HepG2 (cell line): ENCODE measurements around the gene CEBPG. TPM values are rescaled to one million over a fixed set of nuclear protein-coding genes. Genes with fewer than 3 reads are reported as not detected.

Experiments
- ATAC-seq: fragments of 200-7000 bp; cut with Tn5 transposase; 3 replicates; pipeline ENCODE4 v1.9.1; 2020; ENCODE audit warnings: mild to moderate bottlenecking, moderate library complexity
- BruUV-seq: library from RNA; stranded (reverse); fragments of 400-500 nt; replicated peaks from 2 replicates; lab custom pipeline; 2021; lab: Mats Ljungman, UMichigan
- CTCF ChIA-PET: fragments of 300-600 bp; formaldehyde crosslinking; extraction: SDS; loops from one replicate; lab custom pipeline; 2021; ENCODE audit warnings: low total read pairs, inconsistent platforms, low intra/inter-chr PET ratio; lab: Yijun Ruan, JAX
- POLR2A ChIA-PET: fragments of 350-600 bp; sonication (Branson Sonifier 250); formaldehyde crosslinking; loops from one replicate; lab custom pipeline; 2020; ENCODE audit warnings: antibody characterized with exemption, inconsistent platforms; lab: Yijun Ruan, JAX
- DNase-seq: peaks from one replicate; pipeline ENCODE4 v3.0.0-alpha.2; 2015; ENCODE audit warnings: low spot score
- FAIRE-seq: peaks from 3 replicates; lab custom pipeline; 2011; peaks lifted over from hg19 to GRCh38; lab: Jason Lieb, UNC
- H2AFZ ChIP-seq: one replicate; pipeline ENCODE4 v1.6.1; 2011; ENCODE audit warnings: low read length, inconsistent platforms
- H3K27ac ChIP-seq: fragments of 300-600 bp; 3 replicates; pipeline ENCODE4 v1.8.0; 2011; ENCODE audit warnings: mixed run types, mild to moderate bottlenecking, mixed read lengths, low read length, inconsistent platforms; ENCODE audit not compliant: insufficient read depth; ENCODE audit errors: extremely low read length
- H3K27me3 ChIP-seq, 2 experiments: fragments of 200-600 bp in 1 of 2; 2 replicates in 1 of 2; 3 replicates in 1 of 2; pipeline versions ENCODE4 v1.6.0 to v1.8.0; 2011; ENCODE audit warnings: low read length in 2 of 2, mild to moderate bottlenecking in 2 of 2, moderate library complexity in 2 of 2, inconsistent platforms in 1 of 2; ENCODE audit not compliant: insufficient read depth in 2 of 2, control insufficient read depth in 1 of 2
- H3K36me3 ChIP-seq, 2 experiments: fragments of 200-600 bp in 1 of 2; replicated peaks in 1 of 2; 2 replicates in 1 of 2; 3 replicates in 1 of 2; pipeline versions ENCODE4 v1.5.1 to v1.8.0; 2011; ENCODE audit warnings: low read length in 2 of 2, inconsistent platforms in 1 of 2; ENCODE audit not compliant: insufficient read depth in 2 of 2, control insufficient read depth in 1 of 2
- H3K4me1 ChIP-seq: 2 replicates; pipeline ENCODE4 v1.5.1; 2012; ENCODE audit warnings: low read length, inconsistent platforms; ENCODE audit not compliant: insufficient read depth
- H3K4me2 ChIP-seq: 2 replicates; pipeline ENCODE4 v1.6.0; 2011; ENCODE audit warnings: low read depth, low read length, inconsistent platforms
- H3K4me3 ChIP-seq, 3 experiments: fragments of 200-600 bp in 1 of 3; sonication (generic), shearing (Covaris generic) in 1 of 3; replicated peaks in 1 of 3; 2 replicates each; pipeline ENCODE4 v1.5.1; 2011 to 2016; ENCODE audit warnings: low read length in 3 of 3, inconsistent platforms in 2 of 3, low read depth in 2 of 3, mild to moderate bottlenecking in 2 of 3, control low read depth in 1 of 3, mixed read lengths in 1 of 3; ENCODE audit not compliant: insufficient read depth in 1 of 3
- H3K79me2 ChIP-seq: one replicate; pipeline ENCODE4 v1.6.1; 2011; ENCODE audit warnings: low read length, inconsistent platforms; ENCODE audit not compliant: insufficient read depth
- H3K9ac ChIP-seq: 2 replicates; pipeline ENCODE4 v1.6.0; 2011; ENCODE audit warnings: mild to moderate bottlenecking, low read depth, low read length, inconsistent platforms; ENCODE audit not compliant: insufficient read depth
- H3K9me3 ChIP-seq: 2 replicates; pipeline ENCODE4 v1.5.1; 2012; ENCODE audit warnings: mild to moderate bottlenecking, low read length
- H4K20me1 ChIP-seq: 2 replicates; pipeline ENCODE4 v1.6.0; 2011; ENCODE audit warnings: inconsistent platforms, mild to moderate bottlenecking, low read length, moderate library complexity; ENCODE audit not compliant: insufficient read depth
- RBAK ChIP-seq: sonication (generic); formaldehyde crosslinking; IDR thresholded peaks from 2 replicates; pipeline ENCODE4 v1.5.1; 2020; ENCODE audit warnings: mild to moderate bottlenecking, missing genetic modification reagents
- TARDBP ChIP-seq: sonication (generic); formaldehyde crosslinking; IDR thresholded peaks from 2 replicates; pipeline ENCODE4 v1.8.0; 2022; ENCODE audit warnings: mild to moderate bottlenecking, missing genetic modification reagents
- ZNF232 ChIP-seq: sonication (generic); formaldehyde crosslinking; IDR thresholded peaks from 2 replicates; pipeline ENCODE4 v1.4.0; 2020; ENCODE audit warnings: missing genetic modification reagents, borderline replicate concordance
- WGBS: methylation state at CpG from one replicate; pipeline ENCODE4 v1.1.6; 2017; ENCODE audit warnings: low lambda C conversion rate; 5-methylcytosine and 5-hydroxymethylcytosine counted together
- in situ Hi-C: cut with HindIII; loops from 2 replicates; pipeline ENCODE4 v1.10.0; 2017; ENCODE audit warnings: low pct_unique_long_range_greater_than_20kb; ENCODE audit not compliant: extremely low pct_ligation_motif_present
- intact Hi-C: fragments of 100-400 bp; cut with micrococcal nuclease; formaldehyde crosslinking; loops from one replicate; pipeline ENCODE4 v1.10.0; 2022; ENCODE audit not compliant: unreplicated experiment
- polyA plus RNA-seq, 8 experiments: library from polyadenylated mRNA; depleted of rRNA in 3 of 8; stranded (reverse) in 7 of 8; unstranded in 1 of 8; fragments of >200 nt; fragmentation: Illumina TruSeq in 4 of 8; extraction: Trizol in 4 of 8; gene quantifications; 2 replicates each; pipeline versions ENCODE4 v1.2.1 to v1.2.3, GENCODE V29; 2011 to 2016; ENCODE audit warnings: low read depth in 4 of 8, missing spikeins in 1 of 8, mixed read lengths in 1 of 8; ENCODE audit not compliant: insufficient read depth in 1 of 8
- total RNA-seq, 5 experiments: library from RNA; depleted of rRNA; stranded (reverse); fragments of >200 nt; fragmentation: Illumina TruSeq; extraction: Trizol; gene quantifications; 2 replicates each; pipeline ENCODE4 v1.2.3, GENCODE V29; 2016; ENCODE audit warnings: low read depth in 1 of 5
- TF ChIP-seq, protein P1 (sequence below): IDR thresholded peaks from 2 replicates; pipeline ENCODE4 v1.6.1; 2016; ENCODE audit warnings: missing compliant biosample characterization, missing genetic modification reagents, borderline replicate concordance

The CEBPG gene
- total and polyA plus RNA-seq, 2 of the 13 experiments (the other 11 are each of a cell fraction or from before 2014, with no cell fraction given) = 25.7 to 34.3 TPM

DNA sequence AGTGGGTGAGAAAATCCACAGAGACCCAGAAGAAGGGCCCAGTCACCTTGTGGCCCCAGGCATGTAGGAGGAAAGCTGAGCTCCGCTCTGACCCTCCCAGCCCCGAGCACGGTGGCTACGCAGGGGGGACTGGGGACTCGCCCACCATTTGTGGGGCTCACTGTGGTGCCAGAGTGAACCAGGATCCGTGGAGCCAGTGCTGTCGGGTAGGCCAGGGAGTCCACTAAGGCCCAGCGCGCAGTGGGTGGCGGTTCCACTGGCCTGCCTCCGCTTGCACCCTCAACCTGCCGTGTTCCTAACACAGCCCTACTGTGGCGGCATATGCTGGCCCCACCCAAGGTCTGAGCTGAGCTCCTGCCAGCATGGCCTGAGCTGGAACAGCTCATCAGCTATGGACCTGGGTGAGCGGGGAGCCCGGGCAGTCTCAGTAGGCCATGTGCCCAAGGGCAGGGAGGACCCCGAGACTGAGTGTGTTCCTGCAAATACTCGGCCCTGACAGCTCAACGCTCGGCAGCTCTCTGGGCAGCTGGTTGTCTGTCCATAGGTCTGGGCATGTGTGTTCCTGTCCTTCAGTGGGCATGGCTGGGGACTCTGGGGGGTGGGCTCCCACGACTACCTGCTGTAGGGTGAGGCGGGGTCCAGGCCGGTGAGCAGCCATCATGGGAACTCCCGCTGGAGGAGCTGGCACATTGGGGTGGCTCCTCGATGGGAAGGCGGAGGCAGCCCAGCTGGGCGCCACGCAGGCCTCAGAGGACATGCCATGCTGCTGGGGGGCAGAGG lies 36.6 kb downstream of the CEBPG start (continued):
- no peak for TF ChIP-seq TARDBP (CRISPR knock-in tag)
- TF ChIP-seq, protein P1, sequence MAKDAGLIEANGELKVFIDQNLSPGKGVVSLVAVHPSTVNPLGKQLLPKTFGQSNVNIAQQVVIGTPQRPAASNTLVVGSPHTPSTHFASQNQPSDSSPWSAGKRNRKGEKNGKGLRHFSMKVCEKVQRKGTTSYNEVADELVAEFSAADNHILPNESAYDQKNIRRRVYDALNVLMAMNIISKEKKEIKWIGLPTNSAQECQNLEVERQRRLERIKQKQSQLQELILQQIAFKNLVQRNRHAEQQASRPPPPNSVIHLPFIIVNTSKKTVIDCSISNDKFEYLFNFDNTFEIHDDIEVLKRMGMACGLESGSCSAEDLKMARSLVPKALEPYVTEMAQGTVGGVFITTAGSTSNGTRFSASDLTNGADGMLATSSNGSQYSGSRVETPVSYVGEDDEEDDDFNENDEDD (CRISPR knock-in tag) = no peak
- TF ChIP-seq, all 625 proteins: peak for 0

DNA sequence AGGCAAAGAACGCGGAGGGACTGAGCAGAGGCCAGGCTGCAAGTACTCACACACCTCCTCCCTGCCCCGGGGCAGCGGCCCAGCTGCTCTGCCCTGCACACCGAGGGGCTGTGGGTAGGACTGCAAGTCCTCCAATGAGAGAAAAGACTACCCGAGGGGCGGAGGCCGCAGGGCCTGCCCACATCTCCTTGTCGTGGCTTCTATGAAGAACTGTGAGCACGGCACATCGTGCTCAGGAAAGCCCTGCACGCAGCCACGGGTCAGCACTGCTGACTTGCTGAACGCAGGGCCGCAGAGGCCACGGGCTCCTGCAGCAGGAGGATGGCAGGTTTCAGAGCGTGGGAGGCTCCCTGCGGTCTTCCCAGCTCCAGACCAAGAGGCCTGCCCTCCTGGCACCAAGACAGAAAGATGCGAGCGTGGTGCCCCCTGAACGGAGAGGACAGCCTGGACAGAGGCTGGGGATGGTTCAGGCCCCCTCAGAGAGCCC lies 37.4 kb downstream of the CEBPG start:
- H3K27ac ChIP-seq = no peak overlapping the region
- H4K20me1 ChIP-seq = no peaks in the 10 kb centered on the region
- POLR2A ChIA-PET = no interaction called here
- no peak for DNase-seq
- H3K9me3 ChIP-seq = no peaks in the 10 kb centered on the region
- FAIRE-seq = no peak
- BruUV-seq = no TSS peak
- CTCF ChIA-PET = no interaction called here
- no peak overlapping the region for H2AFZ ChIP-seq
- H3K79me2 ChIP-seq = no peaks in the 10 kb centered on the region
- 97% methylated on average over 10 of the region's 21 CpGs for WGBS
- H3K36me3 ChIP-seq = peaks cover 0 to 11% of the 10 kb centered on the region in 2 experiments; a peak in 1 of 5 replicates
- intact Hi-C loops (no loop called here), in situ Hi-C loops (no loop called here)
- no peak overlapping the region for H3K9ac ChIP-seq
- no peak overlapping the region for H3K4me3 ChIP-seq
- TF ChIP-seq ZNF232 (CRISPR knock-in tag) = no peak
- no peak for TF ChIP-seq RBAK (CRISPR knock-in tag)
- no peaks in the 10 kb centered on the region for H3K27me3 ChIP-seq
- ATAC-seq = no peak
- peaks cover 10% of the 10 kb centered on the region for H3K4me1 ChIP-seq
- H3K4me2 ChIP-seq = no peak overlapping the region
